GM21717 (cell line): ENCODE data around the gene SHOX.

Experiments used
- ATAC-seq: cut with Tn5 transposase; IDR thresholded peaks from one replicate; pipeline ENCODE4 v1.9.1; 2021; ENCODE audit warnings: mild to moderate bottlenecking, moderate library complexity; ENCODE audit not compliant: unreplicated experiment

SHOX gene

DNA sequence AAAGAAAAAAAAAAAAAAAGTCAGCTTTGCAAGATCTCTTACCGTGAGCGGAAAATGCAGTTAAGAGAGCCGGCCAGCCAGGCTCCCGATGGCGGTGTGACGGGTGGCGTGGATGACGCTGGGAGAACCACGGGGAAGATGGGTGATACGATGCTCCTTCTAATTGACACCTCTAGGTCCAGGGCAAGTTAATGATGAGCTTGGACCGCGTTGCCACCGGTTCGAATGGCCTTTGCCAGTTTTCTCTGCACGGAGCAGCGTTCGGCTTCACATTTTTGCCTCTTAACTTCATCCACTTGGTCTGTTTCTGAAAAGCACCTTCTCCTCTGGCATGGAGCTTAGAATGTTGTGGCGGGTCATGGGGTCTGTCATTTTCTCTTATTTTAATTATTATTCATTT is 33.2 kb downstream of the SHOX start:
- ATAC-seq, result no peak

DNA sequence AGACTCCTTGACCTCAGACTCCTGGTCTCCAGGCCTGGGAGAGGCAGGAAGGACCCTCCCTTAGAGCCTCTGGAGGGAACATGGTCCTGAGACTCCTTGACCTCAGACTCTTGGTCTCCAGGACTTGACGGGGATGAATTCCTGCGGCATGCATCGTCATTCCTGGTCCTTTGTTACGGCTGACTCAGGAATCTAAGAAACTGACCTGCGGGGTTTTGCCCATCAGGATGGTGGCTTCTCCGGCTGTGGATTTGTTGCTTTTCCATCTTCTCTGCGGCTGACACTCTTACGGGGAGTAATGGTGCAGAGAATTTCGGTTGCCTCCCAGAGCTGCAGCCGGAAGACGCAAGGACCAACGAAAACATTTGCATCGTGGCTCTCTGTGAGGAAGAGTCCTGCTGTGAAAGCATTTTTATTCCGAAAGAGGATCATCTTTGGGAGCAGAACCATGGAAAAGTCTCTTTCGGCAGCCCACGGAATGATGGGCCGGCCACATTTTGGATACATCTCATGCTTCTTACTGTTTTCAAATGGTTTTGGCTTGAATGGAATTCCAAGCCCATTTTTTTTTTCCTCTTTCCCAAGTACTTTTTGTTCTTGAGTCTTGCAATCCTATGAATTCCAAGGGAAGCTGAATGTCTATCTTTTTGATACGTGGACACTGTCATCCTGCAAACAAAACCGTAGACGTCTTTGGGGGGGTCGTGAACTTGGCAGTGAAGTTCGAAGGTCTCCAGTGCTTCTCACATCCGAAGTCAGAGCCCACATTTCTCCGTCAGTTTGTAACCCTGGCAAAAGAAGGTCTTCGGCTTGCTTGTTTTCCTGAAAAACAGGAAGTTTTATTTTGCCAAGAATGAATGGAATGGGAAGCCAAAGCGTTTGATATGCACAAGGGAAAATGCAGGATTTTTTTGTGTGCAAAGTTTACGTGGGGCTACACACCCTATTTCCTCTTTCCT is 36.5 kb downstream of the SHOX start:
- no peak for ATAC-seq

DNA sequence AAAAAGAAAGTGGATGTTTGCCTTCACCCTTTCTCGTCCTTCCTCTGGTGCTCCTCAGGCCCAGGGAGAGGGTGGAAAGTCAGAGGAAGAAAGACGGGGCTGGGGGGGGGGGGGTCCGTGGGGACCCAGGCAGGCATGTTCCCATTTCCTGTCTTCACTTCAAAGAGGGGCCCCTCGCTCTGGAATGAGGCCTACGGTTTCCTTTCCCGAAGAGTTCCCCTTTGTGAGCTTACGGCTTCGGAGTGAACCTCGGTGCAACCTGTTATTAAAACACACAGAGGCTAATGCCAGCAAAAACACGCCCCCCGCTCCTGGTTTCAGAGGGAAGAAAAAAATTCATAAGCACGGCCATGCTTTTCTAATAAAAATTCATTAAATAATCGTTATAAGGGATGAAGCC is 40.1 kb downstream of the SHOX start:
- no peak for ATAC-seq

DNA sequence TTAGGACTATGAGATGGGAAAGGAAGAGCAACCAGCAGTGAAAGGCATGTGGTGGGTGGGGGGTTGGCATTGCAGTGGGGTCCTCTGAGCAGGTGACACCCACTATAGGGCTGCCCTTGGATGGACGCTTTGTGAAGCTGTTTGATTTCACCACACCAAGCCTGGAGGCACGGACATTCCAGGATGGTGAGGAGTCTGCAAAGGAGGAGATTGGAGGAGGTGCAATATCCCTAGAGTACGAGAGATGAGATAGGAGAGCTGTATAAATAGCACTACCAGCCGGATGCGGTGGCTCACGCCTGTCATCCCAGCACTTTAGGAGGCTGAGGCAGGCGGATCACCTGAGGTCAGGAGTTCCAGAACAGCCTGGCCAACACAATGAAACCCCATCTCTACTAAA is 42.3 kb downstream of the SHOX start:
- ATAC-seq, result no peak

DNA sequence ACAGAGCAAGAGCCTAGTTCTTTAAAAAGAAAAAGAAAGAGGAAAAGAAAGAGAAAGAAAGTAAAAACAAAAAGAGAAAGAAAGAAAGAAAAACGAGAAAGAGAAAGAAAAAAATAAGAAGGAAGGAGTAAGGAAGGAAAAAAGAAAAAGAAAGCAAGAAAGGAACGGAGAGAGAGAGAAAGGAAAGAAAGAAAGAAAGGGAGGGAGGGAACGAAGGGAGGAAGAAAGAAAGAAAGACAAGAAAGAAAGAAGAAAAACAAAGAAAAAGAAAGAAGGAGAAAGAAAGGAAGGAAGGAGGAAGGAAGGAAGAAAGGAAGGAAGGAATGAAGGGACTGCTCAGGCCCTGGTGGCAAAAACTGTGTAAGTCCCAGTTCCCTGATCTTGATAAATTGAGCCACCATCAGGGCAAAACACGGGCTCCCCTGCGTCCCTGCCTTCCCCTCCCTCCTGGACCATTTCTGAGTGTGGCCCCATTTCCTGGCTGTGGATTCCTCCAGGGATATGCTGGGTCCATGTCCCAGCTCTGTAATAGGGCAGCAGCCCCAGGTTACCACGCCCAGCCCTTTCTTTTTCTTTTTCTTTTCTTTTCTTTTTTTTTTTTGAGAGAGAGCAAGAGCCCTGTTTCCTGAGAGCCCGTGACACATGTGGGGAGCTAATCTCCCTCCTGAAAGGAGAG is 44.8 kb downstream of the SHOX start:
- ATAC-seq, result no peak

DNA sequence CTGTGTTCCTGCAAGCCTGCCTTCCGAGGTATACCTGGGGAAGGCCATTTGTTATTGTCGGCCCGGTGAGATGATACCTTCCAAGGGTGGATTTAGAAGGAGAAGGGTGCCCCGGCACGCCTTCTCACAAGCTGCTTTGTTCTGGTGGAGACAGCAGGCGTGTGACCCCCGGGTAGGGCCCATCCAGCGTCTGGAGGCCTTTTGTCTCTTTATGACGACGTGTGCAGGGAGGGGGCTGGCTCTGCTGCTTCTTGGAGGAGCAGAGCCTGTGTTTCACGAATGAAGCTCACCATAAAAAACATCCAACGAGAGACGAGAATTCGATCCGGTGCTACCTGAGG is 45.3 kb downstream of the SHOX start:
- ATAC-seq, result no peak

DNA sequence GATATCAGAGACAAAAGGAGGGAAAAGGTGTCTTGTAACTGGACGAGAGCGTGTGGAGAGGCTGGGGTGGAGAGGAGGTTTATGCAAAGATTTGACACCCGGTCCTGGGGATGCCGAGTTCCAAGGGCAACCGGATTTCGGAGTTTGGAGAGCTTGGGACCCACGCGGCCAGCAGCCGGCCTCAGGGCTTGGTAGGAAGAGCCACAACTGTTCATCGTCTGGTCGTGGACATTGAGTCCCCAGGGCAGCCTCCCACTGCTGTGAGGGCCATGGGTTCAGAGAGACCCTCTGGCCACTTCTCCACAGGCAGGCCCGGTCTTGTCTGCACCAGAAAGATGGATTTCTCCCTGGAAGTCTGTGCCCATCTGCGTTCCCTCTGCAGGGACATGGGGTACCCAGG is 46.8 kb downstream of the SHOX start:
- no peak for ATAC-seq

DNA sequence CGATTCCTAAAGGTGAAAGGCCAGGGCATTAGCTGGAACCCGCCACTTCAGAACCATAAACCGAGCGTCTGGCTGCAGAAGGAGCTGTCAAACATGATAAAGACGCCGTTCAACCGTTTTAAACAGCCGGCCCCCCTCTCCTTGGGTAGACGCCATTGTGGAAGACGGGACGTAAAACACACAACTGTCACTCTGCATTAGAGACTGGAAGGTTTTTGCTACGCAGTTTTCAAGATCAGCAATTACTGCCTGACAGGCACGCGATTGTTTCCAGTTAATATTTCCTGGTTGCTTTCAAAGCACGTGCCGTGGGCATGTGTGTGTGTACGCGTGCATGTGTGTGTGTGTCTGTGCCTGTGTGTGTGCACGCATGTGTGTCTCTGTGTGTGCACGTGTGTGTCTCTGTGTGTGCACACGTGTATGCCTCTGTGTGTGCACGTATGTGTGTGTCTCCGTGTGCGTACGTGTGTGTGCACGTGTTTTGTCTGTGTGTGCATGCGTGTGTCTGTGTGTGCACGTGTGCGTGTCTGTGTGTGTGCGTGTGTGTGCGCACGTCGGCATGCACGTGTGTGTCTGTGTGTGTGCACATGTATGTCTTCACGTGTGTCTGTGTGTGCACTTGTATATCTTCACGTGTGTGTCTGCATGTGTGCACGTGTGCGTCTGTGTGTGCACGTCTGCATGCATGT is 48.8 kb downstream of the SHOX start:
- ATAC-seq, result no peak

DNA sequence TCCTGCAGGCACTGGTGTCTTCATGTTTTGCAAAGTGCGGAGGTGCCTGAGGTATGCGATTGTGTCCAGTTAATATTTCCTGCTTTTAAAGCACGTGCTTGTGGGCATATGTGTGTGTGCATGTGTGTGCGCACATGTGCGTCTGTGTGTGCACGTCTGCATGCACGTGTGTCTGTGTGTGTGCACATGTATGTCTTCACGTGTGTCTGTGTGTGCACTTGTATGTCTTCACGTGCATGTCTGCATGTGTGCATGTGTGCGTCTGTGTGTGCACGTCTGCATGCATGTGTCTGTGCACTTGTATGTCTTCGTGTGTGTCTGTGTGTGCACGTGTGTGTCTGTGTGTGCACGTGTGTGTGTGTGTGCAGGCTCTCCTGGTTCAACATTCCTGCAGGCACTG is 49.5 kb downstream of the SHOX start:
- no peak for ATAC-seq

DNA sequence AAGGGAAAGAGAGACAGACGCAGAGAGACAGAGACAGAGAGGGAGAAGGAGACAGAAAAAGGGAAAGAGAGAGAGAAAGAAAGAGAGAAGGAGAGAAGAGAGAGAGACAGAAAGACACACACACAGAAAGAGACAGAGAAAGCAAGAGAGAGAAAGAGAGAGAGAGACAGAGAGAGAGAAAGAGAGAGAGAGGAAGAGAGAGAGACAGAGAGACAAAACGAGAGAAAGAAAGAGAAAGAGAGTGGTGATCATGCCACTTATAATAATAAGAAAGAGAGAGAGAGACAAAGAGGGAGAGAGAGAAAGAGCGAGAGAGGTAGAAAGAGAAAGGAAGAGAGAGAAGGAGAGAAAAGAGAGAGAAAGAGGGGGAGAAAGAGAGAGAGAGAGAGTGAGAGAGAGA is 51.4 kb downstream of the SHOX start:
- no peak for ATAC-seq

DNA sequence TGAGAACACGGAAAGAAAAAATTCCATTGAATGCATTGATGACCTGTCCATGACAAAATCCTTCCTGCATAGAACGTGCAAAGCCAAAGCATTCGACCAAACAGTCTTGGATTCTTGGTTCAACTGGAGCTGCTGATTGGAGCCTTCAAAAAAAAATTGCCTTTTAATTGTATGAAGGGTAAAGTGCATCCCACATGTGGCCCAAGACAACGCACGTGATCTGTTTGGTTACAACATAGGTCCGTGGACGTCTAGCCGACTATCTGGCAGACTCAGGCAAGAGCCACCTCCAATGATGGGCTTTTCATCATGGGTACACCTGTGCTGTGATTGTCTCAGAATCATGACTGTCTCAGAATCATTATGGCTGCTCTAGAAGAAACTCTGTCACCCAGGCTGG is 52.3 kb downstream of the SHOX start:
- no peak for ATAC-seq

DNA sequence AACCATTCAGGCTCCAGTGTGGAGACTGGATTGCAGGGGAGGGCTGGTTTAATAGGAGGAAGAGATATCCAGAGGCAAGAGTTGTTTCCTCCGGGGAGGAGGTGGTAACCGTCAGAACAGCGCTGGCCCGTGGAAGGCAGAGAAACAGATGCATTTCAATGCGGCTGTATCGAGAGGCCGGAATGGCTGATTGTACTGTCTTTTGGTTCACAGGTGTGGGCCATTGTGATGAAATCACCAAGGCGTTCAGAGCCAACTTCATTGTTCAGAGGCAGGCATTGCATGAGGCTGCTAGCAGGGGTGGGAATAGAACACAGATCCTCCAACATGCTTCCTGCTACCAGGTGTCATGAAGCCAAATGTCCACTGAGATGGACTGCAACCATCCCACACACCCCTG is 53.0 kb downstream of the SHOX start:
- ATAC-seq, result no peak

DNA sequence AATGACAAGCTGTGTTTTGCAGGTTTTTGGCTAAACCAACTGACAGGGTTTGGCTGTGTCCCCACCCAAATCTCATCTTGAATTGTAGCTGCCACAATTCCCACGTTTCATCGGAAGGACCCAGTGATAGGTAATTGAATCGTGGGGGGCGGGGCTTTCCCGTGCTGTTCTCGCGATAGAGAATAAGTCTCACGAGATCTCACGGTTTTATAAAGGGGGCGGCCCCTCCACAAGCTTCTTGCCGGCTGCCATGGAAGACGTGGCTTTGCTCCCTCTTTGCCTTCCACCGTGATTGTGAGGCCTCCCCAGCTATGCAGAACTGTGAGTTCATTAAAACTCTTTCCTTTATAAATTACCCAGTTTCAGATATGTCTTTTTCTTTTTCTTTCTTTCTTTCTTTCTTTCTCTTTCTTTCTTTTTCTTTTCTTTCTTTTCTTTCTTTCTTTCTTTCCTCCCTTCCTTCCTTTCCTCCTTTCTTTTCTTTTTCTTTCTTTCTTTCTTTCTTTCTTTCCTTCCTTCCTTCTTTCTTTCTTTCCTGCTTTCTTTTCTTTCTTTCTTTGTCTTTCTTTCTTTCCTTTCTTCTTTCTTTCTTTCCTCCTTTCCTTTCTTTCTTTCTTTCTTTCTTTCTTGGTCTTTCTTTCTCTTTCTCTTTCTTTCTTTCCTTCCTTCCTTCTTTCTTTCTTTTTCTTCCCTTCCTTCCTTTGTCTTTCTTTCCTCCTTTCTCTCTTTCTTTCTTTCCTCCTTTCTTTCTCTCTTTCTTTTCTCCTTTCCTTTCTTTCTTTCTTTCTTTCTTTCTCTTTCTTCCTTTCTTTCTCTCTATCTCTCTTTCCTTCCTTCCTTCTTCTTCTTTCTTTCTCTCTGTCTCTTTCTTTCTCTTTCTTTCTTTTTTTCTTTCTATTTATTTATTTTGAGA is 54.8 kb downstream of the SHOX start:
- no peak for ATAC-seq

DNA sequence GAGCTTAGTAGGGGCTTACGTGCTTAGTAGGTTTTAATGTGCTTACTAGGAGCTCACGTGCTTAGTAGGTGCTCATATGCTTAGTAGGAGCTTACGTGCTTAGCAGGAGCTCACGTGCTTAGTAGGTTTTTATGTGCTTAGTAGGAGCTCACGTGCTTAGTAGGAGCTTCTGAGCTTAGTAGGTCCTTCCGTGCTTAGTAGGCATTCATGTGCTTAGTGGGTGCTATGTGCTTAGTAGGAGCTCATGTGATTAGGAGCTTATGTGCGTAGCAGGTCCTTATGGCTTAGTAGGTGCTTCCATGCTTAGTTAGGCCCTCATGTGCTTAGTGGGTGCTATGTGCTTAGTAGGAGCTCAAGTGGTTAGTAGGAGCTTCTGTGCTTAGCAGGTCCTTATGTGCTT is 59.4 kb downstream of the SHOX start:
- ATAC-seq, result no peak

DNA sequence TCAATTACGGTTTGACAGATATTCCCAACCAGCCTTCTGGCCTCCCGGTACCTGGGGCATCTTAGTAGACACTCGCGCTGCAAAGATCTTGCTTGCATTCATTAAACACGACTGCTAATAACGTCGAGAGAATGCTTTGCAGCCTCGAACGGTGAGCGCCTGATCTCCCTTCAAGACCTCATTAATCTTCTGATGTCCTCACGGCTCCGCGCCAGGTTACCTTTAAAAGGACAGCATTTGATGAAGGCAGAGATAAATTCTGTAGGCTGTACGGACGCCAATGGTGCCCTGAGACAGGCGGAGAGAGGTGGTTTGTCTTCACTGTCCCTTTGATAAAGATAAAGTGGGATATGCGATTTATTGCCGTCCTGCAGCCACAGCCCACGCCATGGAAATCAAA is 64.2 kb downstream of the SHOX start:
- ATAC-seq, result no peak

DNA sequence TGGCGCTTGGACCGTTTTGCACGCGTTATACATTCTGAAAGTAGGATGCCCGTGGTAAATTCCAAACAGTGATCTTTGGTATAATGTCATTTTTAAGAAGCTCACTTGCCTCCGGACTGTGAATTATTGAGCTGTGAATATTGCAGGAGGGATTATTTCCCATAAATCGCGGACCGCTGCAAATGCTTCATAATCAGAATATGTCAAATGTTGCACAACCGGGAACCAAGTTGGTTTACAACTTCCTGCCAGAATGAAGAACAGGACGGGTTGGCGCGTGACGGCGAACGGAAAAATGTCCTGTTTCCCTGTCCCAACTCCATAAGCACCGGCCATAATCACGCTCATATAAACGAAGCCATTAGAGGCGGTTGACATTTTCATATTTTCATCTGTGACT is 67.6 kb downstream of the SHOX start:
- no peak for ATAC-seq

DNA sequence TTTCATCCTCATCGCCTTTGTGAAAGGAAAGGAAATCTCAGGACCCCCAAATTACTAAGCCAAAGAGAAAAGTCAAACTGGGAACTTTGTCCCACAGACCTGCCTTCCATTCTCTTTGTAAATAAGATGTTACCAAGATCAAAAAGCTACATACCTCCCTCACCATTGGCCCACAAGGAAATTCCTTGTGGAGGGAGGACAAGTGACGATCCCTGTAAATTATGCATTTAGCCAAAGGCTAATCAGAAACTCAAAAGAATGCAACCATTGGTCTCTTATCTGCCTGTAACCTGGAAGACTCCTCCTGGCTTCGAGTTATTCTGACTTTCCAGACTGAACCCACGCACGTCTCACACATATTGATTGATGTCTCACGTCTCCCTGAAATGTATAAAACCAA is 70.3 kb downstream of the SHOX start:
- ATAC-seq, result no peak

DNA sequence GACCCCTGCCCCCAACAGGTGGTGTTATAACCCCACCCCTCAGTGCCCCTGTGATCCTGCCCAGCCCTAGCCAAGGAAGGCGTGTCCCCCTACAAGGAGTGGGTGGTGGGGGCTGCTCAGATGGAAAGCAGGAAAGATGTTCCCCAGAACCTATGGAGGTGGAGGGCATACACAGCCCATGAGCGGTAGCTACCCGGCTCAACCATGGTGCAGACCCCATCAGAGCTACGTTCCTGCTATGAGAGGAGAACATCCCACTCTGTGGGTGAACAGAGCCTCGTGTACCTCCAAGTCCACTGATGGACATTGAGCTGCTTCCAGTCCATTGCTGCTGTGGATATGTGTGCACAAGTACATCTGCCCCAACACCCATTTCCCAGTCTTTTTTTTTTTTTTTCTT is 71.1 kb downstream of the SHOX start:
- ATAC-seq, result no peak

DNA sequence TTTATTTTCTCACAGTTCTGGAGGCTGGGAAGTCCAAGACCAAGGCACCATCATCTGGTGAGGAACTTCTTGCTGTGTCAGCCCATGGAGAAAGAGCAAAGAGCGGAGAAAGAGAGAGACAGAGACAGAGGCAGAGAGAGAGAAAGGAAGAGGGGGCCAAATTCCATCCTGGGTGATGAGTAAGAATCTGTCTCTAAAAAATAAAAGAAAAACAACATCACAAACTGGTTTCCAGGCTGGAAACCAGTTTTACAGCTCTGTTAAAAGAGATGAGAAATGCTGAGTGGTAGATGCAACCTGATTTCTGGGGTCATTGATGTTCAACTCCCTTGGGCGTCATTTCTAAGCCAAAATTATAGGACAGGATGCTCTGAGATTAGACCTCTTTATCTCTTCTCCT is 72.9 kb downstream of the SHOX start:
- ATAC-seq, result no peak

DNA sequence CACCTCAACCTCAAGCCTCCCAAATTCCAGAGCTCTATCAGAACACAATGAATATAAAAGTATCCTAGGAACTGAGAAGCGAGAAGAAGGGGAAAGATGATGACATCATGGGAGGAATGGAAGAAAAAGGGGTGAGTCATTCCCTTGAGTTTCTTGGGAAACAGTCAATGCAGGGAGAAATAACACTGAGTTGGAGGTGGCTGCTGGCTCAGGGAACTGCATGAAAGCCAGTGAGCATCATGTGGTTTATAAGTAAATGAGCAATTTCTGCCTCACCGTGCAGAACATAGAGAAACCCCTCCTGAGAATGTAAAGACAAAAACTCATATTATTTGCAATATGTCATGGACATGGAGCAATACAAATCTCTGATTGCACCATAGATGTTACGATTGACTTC is 73.3 kb downstream of the SHOX start:
- no peak for ATAC-seq
